ENCODE data around the gene L2HGDH.
A peak's percentile ranks its signal among the peaks of the same experiment; 100 is the strongest.
"Not testable (repeated sequence)": the region's sequence is repeated elsewhere in the genome, so short reads cannot be mapped to it uniquely, and the experiment has no call there.

L2HGDH gene

GRCh38 chr14:50311972-50312733, at the start of gene L2HGDH, which contains the start of gene DMAC2L:
Gene L2HGDH, minus strand, starts transcription at chr14:50312229. Its CDS starts 79 bp downstream, at chr14:50312150.
Gene DMAC2L, plus strand, starts transcription at chr14:50312324. Its CDS starts 9,164 bp downstream, at chr14:50321488.
- peak; percentile 81 for DNase-seq (ENCODE audit: low read depth in 2 of 2)

GRCh38 chr14:50360851-50361250, 48.8 kb upstream of the L2HGDH start:
- DNase-seq (ENCODE audit: low read depth in 2 of 2), result no peak

- no peak for DNase-seq (ENCODE audit: low read depth in 2 of 2)
Measured at GRCh38 chr14:50360093-50360492, 48.1 kb upstream of the L2HGDH start.

DNA sequence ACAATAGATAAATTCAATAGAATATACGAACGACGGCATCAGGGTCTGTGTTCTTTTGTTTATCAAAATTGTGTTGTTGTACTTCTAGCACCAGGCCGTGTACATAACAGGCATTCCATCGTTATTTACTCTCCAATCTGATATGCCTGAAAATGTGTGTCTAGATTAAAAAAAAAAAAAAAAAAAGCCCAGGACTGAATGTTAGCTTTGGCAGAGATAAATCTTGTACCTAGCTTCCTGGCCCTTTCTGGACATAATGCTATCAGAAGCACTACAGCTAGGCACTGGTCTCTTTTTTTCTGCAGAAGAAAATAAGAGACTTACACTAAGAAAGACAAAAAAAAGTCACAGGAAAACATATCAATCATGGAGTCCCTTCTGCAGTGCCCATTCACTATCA, 47.6 kb upstream of the L2HGDH start:
- DNase-seq (ENCODE audit: low read depth in 2 of 2), result no peak

DNA sequence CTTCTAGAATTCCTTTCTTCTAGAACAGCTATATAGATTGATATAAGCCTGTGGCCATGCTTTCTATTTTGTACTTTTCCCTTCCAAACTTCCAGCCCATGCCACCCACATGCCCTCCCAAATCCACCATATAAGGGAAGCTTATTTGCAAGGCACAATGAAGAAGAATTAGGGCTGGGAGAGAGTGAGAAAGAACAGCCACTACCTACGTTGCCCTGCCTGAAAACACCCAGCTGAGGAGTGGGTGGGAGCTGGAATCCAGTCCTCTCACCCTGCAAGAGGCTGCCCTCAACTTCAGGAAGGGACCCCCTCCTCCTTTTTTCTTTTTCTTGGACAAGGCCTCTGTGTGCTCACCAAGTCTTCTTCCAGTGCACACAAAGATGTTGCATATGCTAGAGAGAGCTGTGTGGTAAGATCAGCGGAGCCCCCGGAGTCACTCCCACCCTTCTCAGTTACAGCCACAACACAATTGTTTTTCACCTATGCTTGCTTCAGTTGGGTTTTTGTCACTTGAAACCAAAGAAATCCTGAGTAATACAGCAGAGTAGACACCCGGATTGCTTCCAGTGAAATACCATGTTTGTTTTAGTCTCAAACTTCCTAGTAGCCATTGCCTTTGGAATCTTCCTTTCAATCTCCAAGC, 45.8 kb upstream of the L2HGDH start:
- no peak for DNase-seq (ENCODE audit: low read depth in 2 of 2)

GRCh38 chr14:50357124-50357523, 45.1 kb upstream of the L2HGDH start:
- no peak for DNase-seq (ENCODE audit: low read depth in 2 of 2)

DNA sequence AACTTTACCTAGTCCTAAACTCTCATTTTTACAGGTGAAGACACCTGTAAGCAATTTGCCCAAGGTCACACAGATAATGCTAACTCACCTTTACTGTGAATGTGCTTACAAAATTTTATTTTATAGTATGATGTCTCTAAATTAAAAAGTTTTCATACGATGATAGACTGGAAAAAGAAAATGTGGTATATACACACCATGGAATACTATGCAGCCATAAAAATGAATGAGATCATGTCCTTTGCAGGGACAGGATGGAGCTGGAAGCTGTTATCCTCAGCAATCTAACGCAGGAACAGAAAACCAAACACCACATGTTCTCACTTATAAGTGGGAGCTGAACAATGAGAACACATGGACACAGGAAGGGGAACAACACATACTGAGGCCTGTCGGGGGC, 44.3 kb upstream of the L2HGDH start:
- not testable (repeated sequence) for DNase-seq (ENCODE audit: low read depth in 2 of 2)

GRCh38 chr14:50355692-50356091, 43.7 kb upstream of the L2HGDH start:
- DNase-seq (ENCODE audit: low read depth in 2 of 2), result no peak

- no peak for DNase-seq (ENCODE audit: low read depth in 2 of 2)
Measured at GRCh38 chr14:50354527-50354926, 42.5 kb upstream of the L2HGDH start.

GRCh38 chr14:50353126-50353525, 41.1 kb upstream of the L2HGDH start:
- no peak for DNase-seq (ENCODE audit: low read depth in 2 of 2)

DNA sequence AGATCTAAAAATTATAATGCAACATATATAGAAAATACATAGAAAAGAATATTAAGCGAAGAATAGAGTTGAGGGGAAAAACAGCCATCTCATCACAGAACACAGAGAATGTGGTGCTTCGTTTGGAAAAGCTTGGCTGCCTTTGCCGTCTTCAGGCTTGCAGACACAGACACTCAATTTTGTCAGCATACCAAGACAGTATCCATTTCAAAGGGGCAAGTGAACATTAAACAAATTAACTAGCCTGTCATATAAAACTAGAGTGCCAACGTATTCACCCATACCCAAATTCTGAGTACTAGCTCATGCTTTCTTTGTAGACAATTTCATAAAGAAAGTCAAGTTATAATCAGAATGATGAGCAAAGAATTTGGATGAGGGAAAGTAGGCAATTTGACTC, 40.6 kb upstream of the L2HGDH start:
- no peak for DNase-seq (ENCODE audit: low read depth in 2 of 2)

GRCh38 chr14:50350975-50351374, 38.9 kb upstream of the L2HGDH start:
- DNase-seq (ENCODE audit: low read depth in 2 of 2), result no peak

DNA sequence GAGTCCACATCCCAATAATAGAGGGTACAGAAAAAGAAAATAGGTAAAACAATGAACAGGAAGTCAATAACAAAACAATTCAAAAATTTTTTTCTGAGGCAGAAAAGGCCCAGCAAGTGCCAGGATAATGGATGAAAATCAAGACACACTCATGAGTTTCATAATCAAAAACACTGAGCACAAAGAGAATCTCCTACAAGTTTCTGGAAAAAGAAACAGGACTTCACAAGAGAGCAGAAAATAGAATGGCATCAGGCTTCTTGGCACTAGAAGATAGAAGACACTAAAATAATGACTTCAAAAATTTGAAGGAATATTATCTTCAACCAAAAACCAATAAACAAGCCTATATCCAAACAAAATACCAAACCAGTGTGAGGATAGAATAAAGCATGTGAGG, 36.9 kb upstream of the L2HGDH start:
- DNase-seq (ENCODE audit: low read depth in 2 of 2), result no peak

- DNase-seq (ENCODE audit: low read depth in 2 of 2), result no peak
Measured at GRCh38 chr14:50347521-50347920, 35.5 kb upstream of the L2HGDH start.

- no peak for DNase-seq (ENCODE audit: low read depth in 2 of 2)
Measured at GRCh38 chr14:50345846-50346422, 33.9 kb upstream of the L2HGDH start.

GRCh38 chr14:50344876-50345563, 33.0 kb upstream of the L2HGDH start:
- DNase-seq (ENCODE audit: low read depth in 2 of 2), result peak in 1 of 2 experiments; percentile 73

DNA sequence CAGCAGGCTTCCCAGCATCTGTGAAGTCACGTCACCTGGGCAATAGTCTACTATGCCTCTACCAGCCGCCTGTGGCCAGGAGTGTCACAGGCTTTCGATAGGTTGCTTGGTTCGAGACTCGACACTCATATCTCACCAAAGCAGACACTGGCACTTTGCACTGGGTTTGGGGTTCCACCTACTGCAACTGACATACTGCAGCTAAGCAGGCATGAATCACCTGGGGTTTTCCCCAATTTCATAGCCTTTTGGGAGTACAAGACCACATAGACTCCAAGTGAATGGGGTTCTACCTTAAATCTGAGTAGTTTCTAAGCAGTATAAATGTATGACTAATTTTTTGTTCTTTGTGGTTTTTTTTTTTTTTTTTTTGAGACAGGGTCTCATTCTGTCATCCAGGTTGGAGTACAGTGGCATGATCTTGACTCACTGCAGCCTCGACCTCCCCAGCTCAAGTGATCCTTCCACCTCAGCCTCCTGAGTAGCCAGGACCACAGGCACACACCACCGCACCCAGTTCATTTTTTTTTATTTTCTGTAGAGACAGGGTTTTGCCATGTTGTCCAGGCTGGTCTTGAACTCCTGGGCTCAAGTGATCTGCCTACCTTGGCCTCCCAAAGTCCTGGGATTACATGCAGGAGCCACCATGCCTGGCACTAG, 32.2 kb upstream of the L2HGDH start:
- DNase-seq (ENCODE audit: low read depth in 2 of 2), result no peak

- no peak for DNase-seq (ENCODE audit: low read depth in 2 of 2)
Measured at GRCh38 chr14:50343434-50343833, 31.4 kb upstream of the L2HGDH start.

- peak; percentile 83 to 84 for DNase-seq (ENCODE audit: low read depth in 2 of 2)
Measured at GRCh38 chr14:50342221-50343078, 30.4 kb upstream of the L2HGDH start.

DNA sequence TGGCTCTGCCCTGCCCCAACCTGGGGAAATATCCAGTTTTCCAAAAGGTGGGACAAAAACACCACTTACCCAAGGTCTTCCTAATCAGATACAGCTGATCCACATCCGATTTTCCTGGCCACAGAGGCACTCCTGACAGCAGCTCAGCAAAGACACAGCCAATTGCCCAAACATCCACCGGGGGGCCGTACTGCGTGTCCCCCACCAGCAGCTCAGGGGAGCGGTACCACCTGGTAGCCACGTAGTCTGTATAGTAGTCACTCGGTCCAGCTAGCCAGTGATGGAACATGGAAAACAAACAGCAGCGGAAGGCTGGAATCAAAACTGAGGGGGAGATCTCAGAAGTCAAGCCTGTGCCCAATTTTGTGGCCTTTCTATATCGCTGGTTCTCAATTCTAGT, 28.9 kb upstream of the L2HGDH start:
- DNase-seq (ENCODE audit: low read depth in 2 of 2), result no peak

DNA sequence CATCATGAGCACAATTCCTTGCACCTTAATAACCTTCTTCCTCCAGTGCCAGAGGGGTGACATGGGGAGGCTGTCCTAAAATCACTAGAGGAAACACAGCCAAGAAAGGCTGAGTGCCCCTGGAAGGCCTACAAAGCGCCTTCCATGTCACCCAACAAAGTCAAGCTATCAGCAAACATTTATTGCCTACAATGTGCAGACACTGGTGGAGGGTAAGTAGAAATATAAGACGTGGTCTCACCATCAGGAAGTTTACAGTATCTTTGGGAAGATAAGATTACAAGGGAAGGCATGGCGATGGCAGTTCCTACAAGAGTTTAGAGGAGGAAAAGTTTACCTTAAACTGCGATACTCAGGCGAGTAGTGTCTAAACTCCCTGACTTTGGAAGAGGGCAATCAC, 28.0 kb upstream of the L2HGDH start:
- DNase-seq (ENCODE audit: low read depth in 2 of 2), result no peak
